ENCODE measurements around the gene ARRDC3.

ARRDC3 gene

DNA sequence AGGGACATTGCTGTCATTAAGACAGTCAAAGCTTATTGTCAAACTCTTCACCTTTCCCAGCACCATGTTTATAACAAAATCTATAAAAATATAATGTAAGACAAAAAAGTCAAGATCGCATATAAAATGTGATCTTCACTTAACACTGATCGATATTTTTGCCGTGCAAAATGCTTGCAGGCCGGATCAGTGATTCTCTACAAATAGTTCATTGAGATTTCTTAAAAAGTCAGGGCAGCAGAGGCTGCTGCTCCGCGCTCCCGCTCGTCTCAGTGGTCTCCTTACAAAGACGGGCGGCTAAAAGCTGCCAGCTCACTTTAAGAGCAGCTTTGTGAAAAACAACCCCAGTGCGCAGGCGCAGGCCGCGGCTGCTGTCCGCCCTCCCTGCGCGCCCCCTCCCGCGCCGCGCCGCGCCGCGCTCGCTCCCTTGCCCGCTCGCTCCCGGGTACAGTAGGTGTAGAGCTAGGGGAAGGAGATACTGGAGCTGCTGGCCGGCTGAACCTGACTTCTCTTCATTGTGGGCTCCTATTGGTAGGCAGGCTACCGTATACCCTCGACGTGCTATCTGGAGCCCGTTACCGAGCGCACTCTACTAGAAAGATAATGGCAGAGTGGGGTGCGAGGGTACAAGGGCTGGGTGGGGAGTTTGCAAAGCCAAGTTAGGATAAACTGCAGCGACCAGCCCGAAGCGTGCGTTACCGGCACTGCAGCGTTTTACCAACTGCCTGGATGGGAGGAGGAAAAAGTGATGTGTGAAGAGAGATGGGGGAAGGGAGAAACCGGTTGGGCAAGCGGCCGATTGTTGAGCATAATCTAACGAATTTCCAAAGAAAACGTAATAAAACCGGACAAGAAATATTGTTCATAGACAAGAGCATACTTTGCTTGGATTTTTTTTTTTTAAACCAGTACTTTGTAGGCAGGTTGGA lies at the start of gene ARRDC3:
Gene ARRDC3 (minus strand): TSS at position 291 of the 929 bp plus-strand sequence. CDS start 225 bp downstream, at position 66.
- H3K36me3 ChIP-seq (ENCODE audit: control insufficient read depth in 1 of 2, insufficient read depth in 2 of 2, low read length in 2 of 2) = peaks cover 0 to 3% of the 10 kb centered on the region in 2 donors
- H3K27ac ChIP-seq (ENCODE audit: low read depth, low read length) = peak within 1 kb of the TSS; percentile 99
- no peaks in the 10 kb centered on the region for H3K27me3 ChIP-seq (ENCODE audit: control insufficient read depth in 1 of 2, insufficient read depth in 2 of 2, low read length in 2 of 2)
- H3K4me1 ChIP-seq (ENCODE audit: control insufficient read depth in 1 of 2, insufficient read depth in 2 of 2, low read length in 2 of 2) = peaks cover 13 to 14% of the 10 kb centered on the region in 2 donors
- H3K4me3 ChIP-seq (ENCODE audit: low read depth in 1 of 2, low read length in 2 of 2) = peak within 1 kb of the TSS; percentile 86 to 100
- no peaks in the 10 kb centered on the region for H3K9me3 ChIP-seq (ENCODE audit: control insufficient read depth in 1 of 2, low read length in 2 of 2)
- H3K9ac ChIP-seq (ENCODE audit: low read depth in 1 of 2, low read length in 2 of 2) = peak within 1 kb of the TSS; percentile 95 to 100

DNA sequence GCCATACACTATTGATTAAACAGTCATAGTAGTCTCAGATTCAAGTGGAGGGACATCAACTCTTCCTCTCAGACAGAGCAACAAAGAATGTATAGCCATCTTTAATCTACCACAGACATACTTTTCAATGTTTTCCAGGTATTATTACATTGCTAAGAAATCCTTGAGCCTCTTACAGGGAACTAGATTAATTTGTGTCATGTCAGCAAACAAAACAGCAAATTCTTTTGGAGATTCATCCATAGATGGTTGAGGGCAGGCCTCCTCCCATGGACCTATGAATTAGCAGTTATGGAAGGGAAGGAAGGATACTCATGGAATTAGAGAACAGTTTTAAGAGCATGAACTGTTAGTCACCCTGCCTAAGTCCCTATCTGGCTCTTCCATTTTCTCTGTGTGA lies 47.8 kb upstream of the ARRDC3 start:
- no peaks in the 10 kb centered on the region for H3K4me1 ChIP-seq (ENCODE audit: control insufficient read depth in 1 of 2, insufficient read depth in 2 of 2, low read length in 2 of 2)
- no peak overlapping the region for H3K9ac ChIP-seq (ENCODE audit: low read depth in 1 of 2, low read length in 2 of 2)
- no peak overlapping the region for H3K4me3 ChIP-seq (ENCODE audit: low read depth in 1 of 2, low read length in 2 of 2)
- H3K27ac ChIP-seq (ENCODE audit: low read depth, low read length) = no peak overlapping the region
- no peaks in the 10 kb centered on the region for H3K27me3 ChIP-seq (ENCODE audit: control insufficient read depth in 1 of 2, insufficient read depth in 2 of 2, low read length in 2 of 2)
- H3K36me3 ChIP-seq (ENCODE audit: control insufficient read depth in 1 of 2, insufficient read depth in 2 of 2, low read length in 2 of 2) = no peaks in the 10 kb centered on the region
- H3K9me3 ChIP-seq (ENCODE audit: control insufficient read depth in 1 of 2, low read length in 2 of 2) = peaks cover 0 to 3% of the 10 kb centered on the region in 2 donors

GRCh38 chr5:91424638-91425436 lies 41.7 kb upstream of the ARRDC3 start:
- Histone ChIP-seq H3K36me3 (ENCODE audit: control insufficient read depth in 1 of 2, insufficient read depth in 2 of 2, low read length in 2 of 2) (no peaks in the 10 kb centered on the region), H3K4me1 (ENCODE audit: control insufficient read depth in 1 of 2, insufficient read depth in 2 of 2, low read length in 2 of 2) (no peaks in the 10 kb centered on the region), H3K4me3 (ENCODE audit: low read depth in 1 of 2, low read length in 2 of 2) (no peak overlapping the region), H3K9me3 (ENCODE audit: control insufficient read depth in 1 of 2, low read length in 2 of 2) (peaks cover 0 to 3% of the 10 kb centered on the region in 2 donors), H3K27ac (ENCODE audit: low read depth, low read length) (no peak overlapping the region), H3K27me3 (ENCODE audit: control insufficient read depth in 1 of 2, insufficient read depth in 2 of 2, low read length in 2 of 2) (no peaks in the 10 kb centered on the region), H3K9ac (ENCODE audit: low read depth in 1 of 2, low read length in 2 of 2) (no peak overlapping the region)

- no peaks in the 10 kb centered on the region for H3K4me1 ChIP-seq (ENCODE audit: control insufficient read depth in 1 of 2, insufficient read depth in 2 of 2, low read length in 2 of 2)
- no peak overlapping the region for H3K9ac ChIP-seq (ENCODE audit: low read depth in 1 of 2, low read length in 2 of 2)
- H3K27me3 ChIP-seq (ENCODE audit: control insufficient read depth in 1 of 2, insufficient read depth in 2 of 2, low read length in 2 of 2) = no peaks in the 10 kb centered on the region
- no peak overlapping the region for H3K4me3 ChIP-seq (ENCODE audit: low read depth in 1 of 2, low read length in 2 of 2)
- no peak overlapping the region for H3K27ac ChIP-seq (ENCODE audit: low read depth, low read length)
- H3K36me3 ChIP-seq (ENCODE audit: control insufficient read depth in 1 of 2, insufficient read depth in 2 of 2, low read length in 2 of 2) = no peaks in the 10 kb centered on the region
- no peaks in the 10 kb centered on the region for H3K9me3 ChIP-seq (ENCODE audit: control insufficient read depth in 1 of 2, low read length in 2 of 2)
Observed at GRCh38 chr5:91423871-91424270, 40.8 kb upstream of the ARRDC3 start.

DNA sequence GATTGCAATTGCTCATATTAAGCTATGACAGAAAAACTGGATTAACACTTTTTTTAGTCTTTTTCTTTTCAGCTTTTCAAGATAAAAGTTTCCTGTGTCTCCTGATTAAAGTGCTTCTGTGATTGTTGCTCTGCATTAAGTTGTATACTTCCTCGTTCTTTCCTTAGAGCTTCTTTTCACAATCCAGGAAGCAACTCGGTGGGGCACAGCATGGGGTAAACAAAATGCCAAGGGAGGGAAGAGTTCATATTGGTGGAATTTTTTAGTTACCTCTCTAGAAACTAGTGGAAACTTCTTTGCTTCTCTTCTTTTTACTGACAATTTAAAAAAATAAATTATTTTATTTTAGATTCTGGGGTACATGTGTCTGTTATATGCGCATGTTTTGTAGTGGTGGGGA lies 37.8 kb upstream of the ARRDC3 start:
- no peaks in the 10 kb centered on the region for H3K27me3 ChIP-seq (ENCODE audit: control insufficient read depth in 1 of 2, insufficient read depth in 2 of 2, low read length in 2 of 2)
- no peaks in the 10 kb centered on the region for H3K36me3 ChIP-seq (ENCODE audit: control insufficient read depth in 1 of 2, insufficient read depth in 2 of 2, low read length in 2 of 2)
- H3K9ac ChIP-seq (ENCODE audit: low read depth in 1 of 2, low read length in 2 of 2) = no peak overlapping the region
- H3K4me1 ChIP-seq (ENCODE audit: control insufficient read depth in 1 of 2, insufficient read depth in 2 of 2, low read length in 2 of 2) = no peaks in the 10 kb centered on the region
- H3K4me3 ChIP-seq (ENCODE audit: low read depth in 1 of 2, low read length in 2 of 2) = no peak overlapping the region
- no peaks in the 10 kb centered on the region for H3K9me3 ChIP-seq (ENCODE audit: control insufficient read depth in 1 of 2, low read length in 2 of 2)
- H3K27ac ChIP-seq (ENCODE audit: low read depth, low read length) = no peak overlapping the region

GRCh38 chr5:91419571-91420537 lies 36.7 kb upstream of the ARRDC3 start:
- H3K4me3 ChIP-seq (ENCODE audit: low read depth in 1 of 2, low read length in 2 of 2) = no peak overlapping the region
- H3K4me1 ChIP-seq (ENCODE audit: control insufficient read depth in 1 of 2, insufficient read depth in 2 of 2, low read length in 2 of 2) = no peaks in the 10 kb centered on the region
- H3K9me3 ChIP-seq (ENCODE audit: control insufficient read depth in 1 of 2, low read length in 2 of 2) = no peaks in the 10 kb centered on the region
- H3K36me3 ChIP-seq (ENCODE audit: control insufficient read depth in 1 of 2, insufficient read depth in 2 of 2, low read length in 2 of 2) = no peaks in the 10 kb centered on the region
- no peak overlapping the region for H3K9ac ChIP-seq (ENCODE audit: low read depth in 1 of 2, low read length in 2 of 2)
- no peaks in the 10 kb centered on the region for H3K27me3 ChIP-seq (ENCODE audit: control insufficient read depth in 1 of 2, insufficient read depth in 2 of 2, low read length in 2 of 2)
- H3K27ac ChIP-seq (ENCODE audit: low read depth, low read length) = no peak overlapping the region

GRCh38 chr5:91419136-91419535 lies 36.0 kb upstream of the ARRDC3 start:
- H3K27ac ChIP-seq (ENCODE audit: low read depth, low read length) = no peak overlapping the region
- H3K4me1 ChIP-seq (ENCODE audit: control insufficient read depth in 1 of 2, insufficient read depth in 2 of 2, low read length in 2 of 2) = no peaks in the 10 kb centered on the region
- no peaks in the 10 kb centered on the region for H3K9me3 ChIP-seq (ENCODE audit: control insufficient read depth in 1 of 2, low read length in 2 of 2)
- no peak overlapping the region for H3K9ac ChIP-seq (ENCODE audit: low read depth in 1 of 2, low read length in 2 of 2)
- no peaks in the 10 kb centered on the region for H3K27me3 ChIP-seq (ENCODE audit: control insufficient read depth in 1 of 2, insufficient read depth in 2 of 2, low read length in 2 of 2)
- no peak overlapping the region for H3K4me3 ChIP-seq (ENCODE audit: low read depth in 1 of 2, low read length in 2 of 2)
- H3K36me3 ChIP-seq (ENCODE audit: control insufficient read depth in 1 of 2, insufficient read depth in 2 of 2, low read length in 2 of 2) = no peaks in the 10 kb centered on the region

DNA sequence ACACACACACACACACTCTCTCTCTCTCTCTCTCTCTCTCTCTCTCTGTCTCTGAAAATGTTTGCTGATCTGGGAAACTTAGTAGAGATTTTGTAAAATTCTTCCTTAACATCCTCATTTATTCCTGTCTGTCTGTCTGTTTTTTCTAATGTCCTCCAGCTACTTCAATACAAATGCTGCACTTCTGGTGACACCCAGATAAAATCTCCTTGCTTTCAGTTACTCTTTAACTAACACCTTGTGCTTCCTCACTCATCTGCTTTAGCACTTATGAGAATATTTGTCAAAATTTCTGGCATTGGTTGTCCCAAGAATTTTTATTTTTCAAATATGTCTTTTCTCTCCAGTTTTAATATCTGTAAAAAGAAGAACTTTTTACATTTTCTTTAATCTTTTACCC lies 35.0 kb upstream of the ARRDC3 start:
- H3K4me3 ChIP-seq (ENCODE audit: low read depth in 1 of 2, low read length in 2 of 2) = no peak overlapping the region
- no peak overlapping the region for H3K27ac ChIP-seq (ENCODE audit: low read depth, low read length)
- no peaks in the 10 kb centered on the region for H3K4me1 ChIP-seq (ENCODE audit: control insufficient read depth in 1 of 2, insufficient read depth in 2 of 2, low read length in 2 of 2)
- H3K27me3 ChIP-seq (ENCODE audit: control insufficient read depth in 1 of 2, insufficient read depth in 2 of 2, low read length in 2 of 2) = no peaks in the 10 kb centered on the region
- no peak overlapping the region for H3K9ac ChIP-seq (ENCODE audit: low read depth in 1 of 2, low read length in 2 of 2)
- no peaks in the 10 kb centered on the region for H3K36me3 ChIP-seq (ENCODE audit: control insufficient read depth in 1 of 2, insufficient read depth in 2 of 2, low read length in 2 of 2)
- H3K9me3 ChIP-seq (ENCODE audit: control insufficient read depth in 1 of 2, low read length in 2 of 2) = no peaks in the 10 kb centered on the region

- Histone ChIP-seq H3K9me3 (ENCODE audit: control insufficient read depth in 1 of 2, low read length in 2 of 2) (no peaks in the 10 kb centered on the region), H3K27ac (ENCODE audit: low read depth, low read length) (no peak overlapping the region), H3K27me3 (ENCODE audit: control insufficient read depth in 1 of 2, insufficient read depth in 2 of 2, low read length in 2 of 2) (no peaks in the 10 kb centered on the region), H3K9ac (ENCODE audit: low read depth in 1 of 2, low read length in 2 of 2) (no peak overlapping the region), H3K4me1 (ENCODE audit: control insufficient read depth in 1 of 2, insufficient read depth in 2 of 2, low read length in 2 of 2) (no peaks in the 10 kb centered on the region), H3K4me3 (ENCODE audit: low read depth in 1 of 2, low read length in 2 of 2) (no peak overlapping the region), H3K36me3 (ENCODE audit: control insufficient read depth in 1 of 2, insufficient read depth in 2 of 2, low read length in 2 of 2) (no peaks in the 10 kb centered on the region)
Observed at GRCh38 chr5:91417219-91417618, 34.1 kb upstream of the ARRDC3 start.

Data from duodenal mucosa (tissue), 2 donors.